ENCODE results near the gene AKAIN1. TPM values are rescaled to one million over a fixed set of nuclear protein-coding genes. Genes with fewer than 3 reads are reported as not detected.

Gene AKAIN1
- total RNA-seq, 1 experiment from 2014 or later = not detected

GRCh38 chr18:5137261-5137660 lies 59.8 kb downstream of the AKAIN1 start:
- Histone ChIP-seq H3K9me3 (ENCODE audit: control insufficient read depth, insufficient read depth, low read depth, low read length) (no peaks in the 10 kb centered on the region), H3K4me3 (ENCODE audit: low read depth in 2 of 2, low read length in 2 of 2) (no peak overlapping the region), H3K27me3 (ENCODE audit: control insufficient read depth, insufficient read depth, low read length) (no peaks in the 10 kb centered on the region), H3K27ac (ENCODE audit: low read length) (no peak overlapping the region), H3K4me1 (ENCODE audit: control insufficient read depth, insufficient read depth, low read length) (no peaks in the 10 kb centered on the region), H3K36me3 (ENCODE audit: control insufficient read depth, insufficient read depth, low read length) (no peaks in the 10 kb centered on the region)
- DNase-seq (ENCODE audit: low read depth, low spot score) = no peak
- no peak for ATAC-seq
- TF ChIP-seq, protein P1, sequence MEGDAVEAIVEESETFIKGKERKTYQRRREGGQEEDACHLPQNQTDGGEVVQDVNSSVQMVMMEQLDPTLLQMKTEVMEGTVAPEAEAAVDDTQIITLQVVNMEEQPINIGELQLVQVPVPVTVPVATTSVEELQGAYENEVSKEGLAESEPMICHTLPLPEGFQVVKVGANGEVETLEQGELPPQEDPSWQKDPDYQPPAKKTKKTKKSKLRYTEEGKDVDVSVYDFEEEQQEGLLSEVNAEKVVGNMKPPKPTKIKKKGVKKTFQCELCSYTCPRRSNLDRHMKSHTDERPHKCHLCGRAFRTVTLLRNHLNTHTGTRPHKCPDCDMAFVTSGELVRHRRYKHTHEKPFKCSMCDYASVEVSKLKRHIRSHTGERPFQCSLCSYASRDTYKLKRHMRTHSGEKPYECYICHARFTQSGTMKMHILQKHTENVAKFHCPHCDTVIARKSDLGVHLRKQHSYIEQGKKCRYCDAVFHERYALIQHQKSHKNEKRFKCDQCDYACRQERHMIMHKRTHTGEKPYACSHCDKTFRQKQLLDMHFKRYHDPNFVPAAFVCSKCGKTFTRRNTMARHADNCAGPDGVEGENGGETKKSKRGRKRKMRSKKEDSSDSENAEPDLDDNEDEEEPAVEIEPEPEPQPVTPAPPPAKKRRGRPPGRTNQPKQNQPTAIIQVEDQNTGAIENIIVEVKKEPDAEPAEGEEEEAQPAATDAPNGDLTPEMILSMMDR (IDR thresholded peaks at IDR 0.05) = no peak
- no peak for TF ChIP-seq REST (IDR thresholded peaks at IDR 0.05; ENCODE audit: insufficient read depth in 1 of 2, low read depth in 2 of 2, low read length in 1 of 2)
- TF ChIP-seq SIN3A (IDR thresholded peaks at IDR 0.05; ENCODE audit: borderline replicate concordance, insufficient read depth, low read depth, low read length) = no peak
- no peak for TF ChIP-seq POLR2AphosphoS5 (IDR thresholded peaks at IDR 0.05; ENCODE audit: low read depth, low read length)
- TF ChIP-seq TCF7L2 (IDR thresholded peaks at IDR 0.05; ENCODE audit: low read depth, low read length) = no peak
- intact Hi-C loops (cut with micrococcal nuclease; ENCODE audit: unreplicated experiment) = no loop called here
- in situ Hi-C loops (cut with HindIII; ENCODE audit: low pct_unique_long_range_greater_than_20kb, low sequenced_read_pairs) = no loop called here
- BruUV-seq (replicated peaks) = no TSS peak
- CTCF ChIA-PET = no interaction called here
- POLR2A ChIA-PET = no interaction called here

GRCh38 chr18:5132987-5133386 lies 64.1 kb downstream of the AKAIN1 start:
- H3K4me1 ChIP-seq (ENCODE audit: control insufficient read depth, insufficient read depth, low read length) = no peaks in the 10 kb centered on the region
- DNase-seq (ENCODE audit: low read depth, low spot score) = no peak
- no TSS peak for BruUV-seq (replicated peaks)
- H3K27me3 ChIP-seq (ENCODE audit: control insufficient read depth, insufficient read depth, low read length) = no peaks in the 10 kb centered on the region
- no peak for ATAC-seq
- no peak overlapping the region for H3K4me3 ChIP-seq (ENCODE audit: low read depth in 2 of 2, low read length in 2 of 2)
- no peaks in the 10 kb centered on the region for H3K9me3 ChIP-seq (ENCODE audit: control insufficient read depth, insufficient read depth, low read depth, low read length)
- ChIA-PET POLR2A (no interaction called here), CTCF (no interaction called here)
- TF ChIP-seq TCF7L2 (IDR thresholded peaks at IDR 0.05; ENCODE audit: low read depth, low read length) (no peak), SIN3A (IDR thresholded peaks at IDR 0.05; ENCODE audit: borderline replicate concordance, insufficient read depth, low read depth, low read length) (no peak), REST (IDR thresholded peaks at IDR 0.05; ENCODE audit: insufficient read depth in 1 of 2, low read depth in 2 of 2, low read length in 1 of 2) (no peak), POLR2AphosphoS5 (IDR thresholded peaks at IDR 0.05; ENCODE audit: low read depth, low read length) (no peak)
- intact Hi-C loops (cut with micrococcal nuclease; ENCODE audit: unreplicated experiment) (no loop called here), in situ Hi-C loops (cut with HindIII; ENCODE audit: low pct_unique_long_range_greater_than_20kb, low sequenced_read_pairs) (no loop called here)
- no peak overlapping the region for H3K27ac ChIP-seq (ENCODE audit: low read length)
- H3K36me3 ChIP-seq (ENCODE audit: control insufficient read depth, insufficient read depth, low read length) = no peaks in the 10 kb centered on the region
